GM21447 (cell line): ENCODE results near the gene DCXR.

ENCODE experiments used
- ATAC-seq: cut with Tn5 transposase; IDR thresholded peaks from one replicate; pipeline ENCODE4 v1.9.1; 2021; ENCODE audit not compliant: unreplicated experiment

DCXR gene

DNA sequence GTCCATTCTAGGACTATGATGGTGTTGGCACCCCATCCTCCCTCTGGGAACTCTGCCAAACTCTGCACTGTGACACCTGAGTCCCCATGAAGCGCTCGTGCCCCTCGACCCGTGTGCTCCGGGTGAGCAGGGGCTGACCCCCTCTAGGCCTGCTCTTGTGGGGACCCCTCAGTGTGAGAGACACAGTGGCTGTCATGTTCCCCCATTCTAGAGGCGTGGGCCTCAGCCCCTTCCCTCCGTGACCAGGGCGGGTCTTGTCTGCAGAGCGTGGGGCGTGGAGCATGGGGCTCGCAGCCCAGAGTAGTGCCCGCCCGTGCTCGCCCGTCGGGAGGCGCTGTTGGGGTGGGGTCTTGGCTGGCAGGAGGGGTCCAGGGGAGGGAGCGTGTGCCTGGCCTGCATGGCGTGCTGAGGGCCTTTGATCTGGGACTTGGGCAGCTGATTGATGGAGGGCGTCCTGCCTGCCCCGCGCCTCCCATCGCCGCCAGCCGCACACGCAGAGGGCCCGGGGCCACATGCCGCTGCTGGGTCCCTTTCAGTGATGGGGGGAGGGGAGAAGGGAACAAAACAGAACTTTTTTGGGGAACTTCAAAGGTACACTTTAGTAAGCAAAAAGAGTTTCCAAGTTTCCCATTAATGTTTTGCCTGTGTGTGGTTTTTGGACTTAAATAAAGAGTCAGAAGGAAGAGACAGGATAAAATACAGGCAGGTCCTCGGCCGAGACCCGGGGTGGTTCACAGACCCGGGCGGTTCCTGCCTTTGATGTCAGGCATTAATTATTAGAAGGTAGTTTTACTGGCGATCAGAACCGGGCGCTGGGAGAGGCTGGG, 37.3 kb downstream of the DCXR start:
- ATAC-seq = no peak

DNA sequence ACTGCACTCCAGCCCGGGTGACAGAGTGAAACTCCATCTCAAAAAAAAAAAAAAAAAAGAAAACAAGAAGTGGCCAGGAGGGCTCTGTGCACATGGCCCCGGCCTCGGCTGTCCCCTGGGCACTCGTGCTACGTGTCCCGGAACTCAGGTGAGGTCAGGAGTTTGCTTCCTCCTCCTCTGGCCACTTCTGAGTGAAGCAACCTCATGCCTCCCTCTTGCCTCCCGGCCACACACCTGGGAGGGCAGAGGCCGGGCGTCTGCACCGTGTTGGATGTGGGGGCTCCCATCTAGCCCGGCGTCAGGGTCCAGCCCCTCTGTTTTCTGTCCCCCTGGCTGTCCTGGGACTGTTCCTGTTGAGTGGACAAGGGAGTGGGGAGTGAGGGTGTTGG, 37.9 kb downstream of the DCXR start:
- no peak for ATAC-seq

DNA sequence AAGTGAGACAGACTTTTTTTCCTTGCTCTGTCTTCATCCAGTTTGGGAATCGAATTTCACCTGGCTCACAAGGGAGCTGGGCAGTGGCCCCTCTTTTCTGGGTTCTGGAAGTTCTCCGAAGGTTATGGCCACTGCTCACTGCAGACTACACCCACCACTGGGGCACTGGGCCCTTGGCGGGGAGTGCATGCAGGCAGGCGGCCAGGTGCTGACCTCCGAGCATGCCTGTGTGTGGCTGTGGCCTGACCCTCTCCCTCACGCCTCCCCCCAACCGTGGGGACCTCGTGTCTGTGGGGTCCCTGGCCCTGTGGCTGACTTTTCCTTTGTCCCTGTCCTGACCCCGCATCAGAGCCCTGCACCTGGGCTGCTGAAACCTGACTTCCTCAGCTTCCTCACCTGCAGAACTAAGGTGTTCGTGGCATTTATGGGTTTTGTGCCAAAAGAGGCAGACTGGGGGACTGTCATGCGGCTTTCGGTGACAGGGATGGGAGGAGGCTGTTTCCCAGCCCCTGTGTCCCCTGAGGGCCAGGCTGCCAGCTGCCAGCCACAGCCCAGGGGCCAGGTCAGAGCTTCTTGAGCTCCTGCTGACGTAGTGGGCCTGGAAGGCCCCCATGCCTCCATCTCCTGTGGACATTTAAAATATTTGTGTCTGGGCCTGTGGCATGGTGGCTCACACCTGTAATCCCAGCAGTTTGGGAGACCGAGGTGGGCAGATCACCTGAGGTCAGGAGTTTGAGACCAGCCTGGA, 38.6 kb downstream of the DCXR start:
- ATAC-seq = no peak

DNA sequence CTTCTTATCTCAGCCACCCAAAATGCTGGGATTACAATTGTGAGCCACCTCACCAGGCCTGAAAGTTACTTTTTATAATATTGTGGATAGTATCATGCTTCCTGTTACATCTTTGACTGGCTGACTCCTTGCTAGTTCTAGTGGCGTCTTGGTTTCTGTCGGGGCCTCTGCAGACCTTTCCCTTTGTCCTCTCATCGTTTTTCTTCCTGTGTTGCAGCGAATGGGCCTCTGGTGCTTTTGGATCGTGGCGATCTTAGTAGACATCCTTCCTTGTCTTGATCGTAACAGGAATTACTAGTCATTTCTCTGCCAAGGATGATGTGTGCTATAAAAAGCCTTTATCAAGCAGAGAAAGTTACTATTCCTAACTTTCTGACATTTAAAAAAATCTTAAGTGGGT, 39.3 kb downstream of the DCXR start:
- no peak for ATAC-seq

DNA sequence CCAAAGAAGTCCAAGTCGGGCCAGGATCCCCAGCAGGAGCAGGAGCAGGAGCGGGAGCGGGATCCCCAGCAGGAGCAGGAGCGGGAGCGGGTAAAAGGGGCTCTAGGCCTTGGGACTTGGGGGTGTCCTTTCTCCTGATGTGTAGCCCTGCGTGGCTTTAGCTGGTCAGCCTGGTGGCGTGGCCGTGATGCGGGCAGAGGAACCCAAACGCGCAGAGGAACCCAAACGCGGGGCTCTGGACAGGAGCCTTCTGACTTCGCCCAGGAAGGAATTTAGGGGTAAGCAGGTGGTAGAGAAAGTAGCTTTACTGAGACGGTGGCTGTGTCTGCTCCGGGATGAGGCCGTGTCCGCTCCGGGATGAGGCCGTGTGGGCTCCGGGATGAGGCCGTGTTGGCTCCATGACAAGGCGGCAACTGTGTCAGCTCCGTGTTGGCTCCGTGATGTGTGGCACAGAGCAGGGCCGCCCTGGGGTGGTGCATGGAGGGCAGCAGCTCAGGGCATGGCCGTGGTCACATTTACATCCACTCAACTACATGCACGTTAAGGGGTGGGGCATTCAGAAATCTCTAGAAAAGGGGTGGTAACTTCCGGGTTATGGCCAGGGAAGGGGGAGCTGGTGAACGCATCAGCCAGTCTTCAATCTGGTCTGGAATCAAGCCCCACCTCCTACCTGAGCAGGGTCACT, 40.6 kb downstream of the DCXR start:
- ATAC-seq = no peak

DNA sequence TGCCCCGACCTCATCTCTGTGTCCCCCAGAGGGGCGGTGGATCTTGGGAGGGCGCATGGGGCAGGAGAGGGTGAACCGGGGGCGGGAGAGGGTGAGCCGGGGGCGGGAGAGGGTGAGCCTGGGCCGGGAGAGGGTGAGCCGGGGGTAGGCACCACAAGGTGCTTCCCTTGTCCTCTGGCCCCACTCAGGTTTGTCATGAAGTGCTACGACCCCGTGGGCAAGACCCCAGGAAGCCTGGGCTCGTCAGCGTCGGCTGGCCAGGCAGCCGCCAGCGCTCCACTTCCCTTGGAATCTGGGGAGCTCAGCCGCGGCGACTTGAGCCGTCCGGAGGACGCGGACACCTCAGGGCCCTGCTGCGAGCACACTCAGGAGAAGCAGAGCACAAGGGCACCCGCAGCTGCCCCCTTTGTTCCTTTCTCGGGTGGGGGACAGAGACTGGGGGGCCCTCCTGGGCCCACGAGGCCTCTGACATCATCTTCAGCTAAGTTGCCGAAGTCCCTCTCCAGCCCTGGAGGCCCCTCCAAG, 41.2 kb downstream of the DCXR start:
- no peak for ATAC-seq

DNA sequence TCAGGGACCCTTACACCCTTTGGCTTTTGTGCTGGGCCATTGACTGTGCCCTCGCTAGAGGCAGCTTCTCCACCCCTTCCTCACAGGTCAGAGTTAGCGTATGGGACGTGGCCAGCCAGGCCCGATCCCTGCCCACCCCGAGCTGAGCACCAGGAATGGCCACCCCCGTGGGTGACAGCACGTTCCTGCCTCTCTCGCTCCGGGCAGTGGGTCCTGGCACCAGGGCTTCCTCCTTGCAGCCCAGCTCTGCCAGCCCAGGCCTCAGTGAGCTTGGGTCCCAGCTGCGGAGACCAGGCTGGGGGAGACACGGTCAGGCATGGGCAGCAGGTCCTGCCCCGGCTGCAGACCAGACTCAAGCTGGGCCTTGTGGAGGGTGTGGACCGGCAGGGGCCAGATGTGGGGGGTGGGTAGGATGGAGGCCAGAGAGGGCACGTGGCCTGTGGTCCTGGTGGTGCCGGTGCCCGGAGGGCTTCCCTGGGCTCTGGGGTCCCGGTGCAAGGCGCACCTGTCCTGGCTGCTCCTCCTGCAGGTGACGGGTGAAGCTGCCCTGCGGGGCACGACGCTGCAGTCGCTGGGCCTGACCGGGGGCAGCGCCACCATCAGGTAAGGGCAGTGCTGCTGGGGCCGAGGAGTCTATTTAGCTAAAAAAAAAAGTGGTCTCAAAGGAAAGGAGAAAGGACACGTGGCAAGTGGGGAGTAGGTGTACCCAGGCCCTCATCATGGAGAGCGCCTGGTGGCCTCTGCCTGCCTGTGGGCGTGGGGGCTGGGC, 41.9 kb downstream of the DCXR start:
- ATAC-seq = no peak

DNA sequence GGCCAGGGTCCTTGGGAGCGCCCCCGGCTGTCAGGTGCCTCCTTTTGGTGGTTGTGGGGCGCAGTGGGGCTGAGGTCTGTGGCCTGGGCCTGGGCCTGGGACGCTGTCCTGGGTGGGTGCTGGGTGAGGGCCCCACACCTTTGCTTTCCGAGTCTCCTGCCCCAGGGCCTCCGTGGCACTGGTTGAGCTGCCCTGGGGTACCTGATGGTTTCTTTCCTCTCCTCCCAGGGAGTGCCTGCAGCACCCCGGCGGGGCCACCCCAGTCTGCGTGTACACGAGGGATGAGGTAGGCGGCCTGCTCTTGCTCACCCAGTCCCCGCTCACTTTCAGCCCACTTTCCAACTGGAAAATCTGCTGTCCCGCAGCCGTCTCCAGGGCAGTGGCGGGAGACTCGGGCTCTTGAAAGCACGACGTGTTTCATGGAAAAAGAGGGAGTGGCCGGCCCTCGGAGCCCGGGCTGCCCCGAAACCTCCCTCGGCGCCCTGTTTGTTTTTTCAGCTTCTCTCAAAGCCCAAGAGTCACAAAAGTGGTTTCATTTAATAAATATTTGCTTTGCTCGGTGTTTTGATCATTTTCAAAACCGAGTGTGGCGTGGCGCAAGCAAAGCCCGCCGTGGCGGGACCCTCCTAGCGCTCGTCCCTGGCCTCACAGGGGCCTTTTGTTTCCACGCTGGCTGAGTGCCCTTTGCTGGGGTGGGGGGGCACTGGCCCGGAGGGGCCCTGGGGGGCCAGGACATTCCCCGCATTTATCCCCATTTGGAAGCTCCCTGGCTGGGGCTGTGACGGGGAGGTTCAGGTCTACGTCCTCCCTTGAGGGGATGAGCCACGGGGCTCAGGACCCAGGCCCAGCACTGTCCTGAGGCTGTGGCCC, 42.7 kb downstream of the DCXR start:
- ATAC-seq = no peak

DNA sequence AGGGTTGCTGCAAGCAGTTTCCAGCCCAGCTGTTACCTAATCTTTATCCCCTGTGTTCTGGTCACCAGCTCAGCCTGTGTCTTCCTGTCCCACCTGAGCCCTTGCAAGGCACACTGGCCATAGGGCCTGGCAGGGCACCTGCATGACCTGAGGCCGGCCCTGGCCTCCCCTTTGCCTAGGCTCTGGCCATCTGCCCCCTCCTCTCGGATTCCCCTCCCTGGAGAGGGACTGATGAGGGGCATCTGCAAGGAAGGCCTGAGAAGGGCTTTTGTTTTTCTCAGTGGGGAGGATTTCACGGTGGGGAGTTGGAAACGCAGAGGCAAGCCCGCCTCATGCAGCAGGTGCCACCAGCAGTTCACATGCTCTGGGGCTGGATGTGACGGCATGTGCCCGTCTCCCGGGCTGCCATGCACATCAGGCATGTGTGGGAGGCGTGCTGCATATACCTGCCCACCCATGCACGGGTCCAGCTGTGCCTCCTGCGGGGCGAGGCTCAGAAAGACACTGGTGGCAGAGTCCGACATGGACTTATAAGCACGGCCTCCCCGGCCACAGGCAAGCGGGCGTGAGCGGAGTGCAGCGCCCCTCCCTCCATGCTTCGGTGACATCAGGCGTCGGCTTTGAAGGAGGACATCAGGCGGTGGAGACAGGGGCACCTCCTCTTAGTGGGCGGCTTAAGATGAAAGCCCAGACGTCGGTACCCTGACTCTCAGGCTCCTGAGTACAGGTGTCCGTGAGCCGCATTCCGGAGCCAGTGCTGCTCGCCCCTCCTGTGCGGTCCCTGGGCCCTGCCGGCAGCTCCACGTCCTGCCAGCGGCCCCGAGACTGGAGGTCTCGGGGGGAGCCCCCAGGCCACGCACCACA, 43.5 kb downstream of the DCXR start:
- no peak for ATAC-seq

DNA sequence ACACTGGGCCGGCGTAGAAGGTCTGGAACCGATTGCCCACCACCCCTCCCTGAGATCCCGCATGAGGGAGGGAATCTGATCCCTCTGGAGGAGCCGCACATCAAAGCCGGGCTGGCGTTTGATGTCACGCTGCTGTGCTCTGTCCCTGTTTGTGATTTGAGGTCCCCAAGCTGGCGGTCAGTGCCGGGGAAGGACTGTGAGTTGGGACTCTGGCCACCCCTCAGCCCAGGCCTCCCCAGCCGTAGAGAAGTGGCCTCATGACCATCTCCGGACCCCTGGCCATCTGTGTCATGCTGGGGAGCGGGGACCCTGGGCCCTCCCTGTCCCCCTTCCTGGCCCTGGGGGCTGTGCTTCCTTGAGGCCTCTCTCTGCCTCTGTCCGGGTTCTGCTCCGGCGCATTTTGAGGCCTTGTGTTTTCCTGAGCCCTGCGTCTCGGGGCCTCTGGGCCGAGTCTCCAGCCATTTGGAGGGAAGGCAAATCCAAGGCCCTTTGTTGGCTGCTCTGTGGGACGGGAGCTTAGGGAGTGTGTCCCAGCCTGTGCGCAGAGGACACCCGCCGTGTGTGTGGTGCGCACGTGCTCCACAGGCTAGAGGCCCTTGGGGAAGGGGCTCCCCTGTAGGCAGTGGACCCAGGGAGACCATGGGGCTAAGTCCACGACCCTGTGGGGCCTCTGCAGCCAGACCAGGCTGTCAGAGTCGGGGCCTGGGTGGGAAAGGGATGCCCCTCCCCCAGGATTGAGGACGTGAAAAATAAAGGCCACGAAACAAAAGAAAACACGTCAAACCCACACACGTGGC, 45.0 kb downstream of the DCXR start:
- no peak for ATAC-seq

DNA sequence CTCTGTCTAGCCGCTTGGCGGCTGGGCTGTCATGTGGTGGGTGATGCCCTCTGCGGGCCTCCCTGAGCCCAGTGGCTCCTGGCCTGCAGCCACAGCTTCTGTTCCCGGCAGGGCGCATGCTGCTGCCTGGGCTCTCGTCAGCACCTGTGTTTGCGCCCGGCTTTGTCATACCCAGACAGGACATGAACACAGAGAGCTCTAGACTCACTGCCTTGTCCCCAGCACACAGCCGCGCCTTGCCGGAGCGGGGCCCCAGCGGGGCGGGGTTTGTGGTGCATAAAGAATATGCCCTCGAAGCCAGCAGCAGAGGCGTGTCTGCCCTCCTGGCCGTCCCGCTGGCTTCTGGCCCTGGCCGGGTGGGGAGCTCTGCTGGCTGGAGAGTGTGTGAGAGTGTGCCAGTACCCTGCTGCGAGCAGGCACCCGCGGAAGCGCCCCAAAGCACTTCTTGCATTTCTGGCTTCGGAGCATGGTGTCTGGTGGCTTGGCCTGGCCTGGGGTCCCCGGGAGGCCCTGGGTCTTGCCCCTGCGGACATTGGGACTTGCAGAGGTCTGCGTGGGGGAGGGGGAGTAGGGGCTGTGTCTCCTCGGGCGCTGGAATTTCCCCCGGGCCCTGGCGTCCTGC, 45.7 kb downstream of the DCXR start:
- no peak for ATAC-seq

DNA sequence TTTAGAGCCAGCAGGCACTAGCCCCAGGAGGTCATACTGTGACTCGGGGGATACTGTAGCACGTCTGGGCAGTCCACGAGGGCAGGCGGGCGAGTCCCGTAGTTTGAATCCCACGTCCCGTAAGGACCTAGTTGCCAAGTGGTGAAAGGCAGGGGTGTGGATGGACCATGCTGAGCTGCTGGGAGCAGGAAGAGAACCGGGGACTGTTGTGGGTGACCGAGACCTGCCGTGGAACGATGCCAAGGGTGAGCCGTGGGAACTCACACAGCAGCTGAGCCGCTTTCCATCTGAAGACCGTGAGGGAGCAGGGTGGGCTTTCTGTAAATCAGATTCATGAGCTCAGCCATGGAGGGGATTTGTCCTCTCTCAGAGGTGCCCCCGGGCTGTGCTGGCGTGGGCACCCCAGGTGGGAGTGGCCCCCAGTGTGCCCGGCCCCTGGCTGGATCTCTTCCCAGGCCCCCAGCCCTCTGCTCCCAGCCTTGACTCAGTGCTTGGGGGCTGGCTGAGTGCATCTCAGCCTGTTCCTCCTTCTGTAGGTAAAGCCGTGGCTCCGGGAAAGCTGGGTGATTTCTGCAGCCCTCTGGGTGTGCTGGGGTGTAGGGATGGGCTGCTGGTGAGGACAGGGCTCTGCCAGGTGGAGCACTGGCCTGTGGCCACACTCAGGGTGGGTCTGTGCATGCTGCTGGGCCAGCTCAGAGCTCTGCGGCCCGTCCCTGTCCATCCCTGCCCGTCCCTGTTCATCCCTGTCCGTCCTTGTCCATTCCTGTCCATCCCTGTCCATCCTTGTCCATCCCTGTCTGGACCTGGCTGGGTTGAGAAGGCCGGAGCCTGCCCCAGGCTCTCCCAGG, 46.4 kb downstream of the DCXR start:
- ATAC-seq = no peak

DNA sequence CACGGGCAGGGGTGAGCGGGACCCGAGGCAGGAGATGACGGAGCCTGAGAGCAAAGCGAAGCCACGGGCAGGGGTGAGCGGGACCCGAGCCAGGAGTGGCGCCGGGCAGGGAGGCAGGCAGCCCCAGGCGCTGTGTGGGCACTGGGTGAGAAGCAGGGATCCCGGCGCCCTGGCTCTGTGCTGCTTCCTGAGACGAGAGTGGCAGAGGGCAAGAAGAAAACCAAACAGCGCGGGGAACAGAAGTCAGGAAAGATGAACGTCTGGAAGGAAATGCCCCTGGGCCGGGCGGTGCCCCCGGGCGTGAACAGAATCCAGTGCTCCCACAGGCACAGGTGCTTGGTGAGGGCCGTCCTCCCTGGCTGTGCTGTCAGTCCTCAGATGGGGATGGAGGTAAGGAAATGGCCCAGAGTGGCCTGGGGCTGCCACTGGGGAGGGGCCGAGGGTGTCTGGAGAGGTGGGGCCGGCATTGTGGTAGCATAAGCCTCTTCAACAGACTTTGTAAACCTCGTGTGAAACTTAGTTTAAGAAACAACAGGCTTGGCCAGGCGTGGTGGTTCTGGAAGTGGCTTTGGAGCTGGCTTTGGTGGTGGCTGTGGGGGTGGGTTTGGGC, 50.2 kb downstream of the DCXR start:
- no peak for ATAC-seq

DNA sequence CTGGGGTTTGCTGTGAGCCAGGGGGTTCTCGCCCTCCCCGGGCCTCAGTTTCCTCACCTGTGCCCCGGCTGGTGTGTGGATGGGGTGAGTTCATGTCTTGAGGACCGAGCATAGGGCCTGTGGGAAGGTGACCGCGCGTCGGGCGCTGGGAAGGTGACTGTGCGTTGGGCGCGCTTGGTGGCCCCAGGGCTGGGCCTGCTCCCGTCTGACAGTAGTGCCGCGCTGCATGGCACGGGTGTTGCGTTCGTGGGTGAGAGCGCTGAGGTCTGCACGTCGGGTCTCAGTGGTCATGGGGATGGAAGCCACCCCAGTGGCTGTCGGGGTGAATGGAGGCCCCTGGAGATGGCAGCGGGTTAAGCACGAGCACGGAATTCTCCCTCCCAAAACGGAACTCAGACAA, 50.9 kb downstream of the DCXR start:
- no peak for ATAC-seq
